HepG2 (cell line): ENCODE data around the gene ZNF189. TPM values are rescaled to one million over a fixed set of nuclear protein-coding genes. Genes with fewer than 3 reads are reported as not detected.

ENCODE experiments used
- AGO2 ChIP-seq: fragments of 200-400 bp; formaldehyde crosslinking; optimal IDR thresholded peaks from 2 replicates; pipeline ENCODE3; 2017; ENCODE audit warnings: mild to moderate bottlenecking, low read depth, low read length, moderate library complexity
- AHR ChIP-seq: IDR thresholded peaks from 2 replicates; pipeline ENCODE4 v1.6.1; 2018; ENCODE audit warnings: missing genetic modification reagents, missing compliant biosample characterization
- EHMT2 ChIP-seq: fragments of 200-600 bp; sonication (generic); IDR thresholded peaks from 2 replicates; pipeline ENCODE4 v1.7.0; 2017; ENCODE audit warnings: antibody characterized with exemption, low read depth, low read length, borderline replicate concordance
- ELF4 ChIP-seq: sonication (generic); formaldehyde crosslinking; IDR thresholded peaks from 2 replicates; pipeline ENCODE4 v1.5.0; 2020; ENCODE audit warnings: missing genetic modification reagents, mild to moderate bottlenecking, moderate library complexity, borderline replicate concordance
- ERF ChIP-seq: IDR thresholded peaks from 2 replicates; pipeline ENCODE4 v1.6.1; 2018; ENCODE audit warnings: missing biosample characterization, missing genetic modification reagents
- GATA4 ChIP-seq: sonication (generic); IDR thresholded peaks from 2 replicates; pipeline ENCODE4 v1.6.1; 2016; ENCODE audit warnings: antibody characterized with exemption, low read depth, borderline replicate concordance
- KDM2A ChIP-seq: sonication (generic); formaldehyde crosslinking; IDR thresholded peaks from 2 replicates; pipeline ENCODE4 v1.4.0; 2020; ENCODE audit warnings: low read depth, missing genetic modification reagents, borderline replicate concordance
- KDM5A ChIP-seq: fragments of 200-600 bp; sonication (generic); IDR thresholded peaks from 2 replicates; pipeline ENCODE4 v1.7.0; 2018; ENCODE audit warnings: antibody characterized with exemption, mild to moderate bottlenecking, low read length, borderline replicate concordance
- KLF11 ChIP-seq: IDR thresholded peaks from 2 replicates; pipeline ENCODE4 v1.6.1; 2016; ENCODE audit warnings: missing compliant biosample characterization
- NFIC ChIP-seq: IDR thresholded peaks from 2 replicates; pipeline ENCODE4 v1.6.1; 2012; ENCODE audit warnings: mild to moderate bottlenecking, low read length, inconsistent platforms
- NFKB2 ChIP-seq: sonication (generic); formaldehyde crosslinking; IDR thresholded peaks from 2 replicates; pipeline ENCODE4 v1.4.0; 2020; ENCODE audit warnings: missing genetic modification reagents, borderline replicate concordance
- NR2C2 ChIP-seq: sonication (generic); formaldehyde crosslinking; IDR thresholded peaks from 2 replicates; pipeline ENCODE4 v1.4.0; 2020; ENCODE audit warnings: missing genetic modification reagents, mild to moderate bottlenecking, moderate library complexity, borderline replicate concordance
- PAF1 ChIP-seq: IDR thresholded peaks from 2 replicates; pipeline ENCODE4 v1.6.1; 2016; ENCODE audit warnings: missing genetic modification reagents, missing compliant biosample characterization
- RAD21 ChIP-seq: fragments of 450-650 bp; formaldehyde crosslinking; IDR thresholded peaks from 2 replicates; pipeline ENCODE4 v1.5.0; 2020; ENCODE audit warnings: mild to moderate bottlenecking
- SP4 ChIP-seq: sonication (generic); formaldehyde crosslinking; IDR thresholded peaks from 2 replicates; pipeline ENCODE4 v1.8.1; 2023; ENCODE audit warnings: mild to moderate bottlenecking, missing genetic modification reagents
- TEAD3 ChIP-seq: optimal IDR thresholded peaks from 2 replicates; pipeline ENCODE3; 2016; ENCODE audit warnings: borderline replicate concordance
- THAP11 ChIP-seq: IDR thresholded peaks from 2 replicates; pipeline ENCODE4 v1.6.1; 2016; ENCODE audit warnings: missing biosample characterization, missing genetic modification reagents
- ZC3H4 ChIP-seq: sonication (generic); formaldehyde crosslinking; IDR thresholded peaks from 2 replicates; pipeline ENCODE4 v1.4.0; 2020; ENCODE audit warnings: missing genetic modification reagents, borderline replicate concordance
- ZNF20 ChIP-seq: sonication (generic); formaldehyde crosslinking; IDR thresholded peaks from 2 replicates; pipeline ENCODE4 v1.4.0; 2020; ENCODE audit warnings: mild to moderate bottlenecking, moderate library complexity, missing genetic modification reagents
- ZNF205 ChIP-seq: IDR thresholded peaks from 2 replicates; pipeline ENCODE4 v1.6.1; 2018; ENCODE audit warnings: missing biosample characterization, missing genetic modification reagents
- ZNF331 ChIP-seq: sonication (generic); formaldehyde crosslinking; IDR thresholded peaks from 2 replicates; pipeline ENCODE4 v1.4.0; 2020; ENCODE audit warnings: missing genetic modification reagents
- ZNF337 ChIP-seq: sonication (generic); formaldehyde crosslinking; IDR thresholded peaks from 2 replicates; pipeline ENCODE4 v1.5.1; 2020; ENCODE audit warnings: missing genetic modification reagents, low read depth, mild to moderate bottlenecking, borderline replicate concordance
- ZNF788 ChIP-seq: sonication (generic); formaldehyde crosslinking; IDR thresholded peaks from 2 replicates; pipeline ENCODE4 v1.5.0; 2020; ENCODE audit warnings: mild to moderate bottlenecking, missing genetic modification reagents, borderline replicate concordance
- ZNF816 ChIP-seq: sonication (generic); formaldehyde crosslinking; IDR thresholded peaks from 2 replicates; pipeline ENCODE4 v1.8.0; 2022; ENCODE audit warnings: missing genetic modification reagents, mild to moderate bottlenecking, borderline replicate concordance
- ZSCAN22 ChIP-seq: sonication (generic); formaldehyde crosslinking; IDR thresholded peaks from 2 replicates; pipeline ENCODE4 v1.4.0; 2020; ENCODE audit warnings: mild to moderate bottlenecking, missing genetic modification reagents
- polyA plus RNA-seq, 8 experiments: library from polyadenylated mRNA; depleted of rRNA in 3 of 8; stranded (reverse) in 7 of 8; unstranded in 1 of 8; fragments of >200 nt; fragmentation: Illumina TruSeq in 4 of 8; extraction: Trizol in 4 of 8; gene quantifications; 2 replicates each; pipeline versions ENCODE4 v1.2.1 to v1.2.3, GENCODE V29; 2011 to 2016; ENCODE audit warnings: low read depth in 4 of 8, missing spikeins in 1 of 8, mixed read lengths in 1 of 8; ENCODE audit not compliant: insufficient read depth in 1 of 8
- total RNA-seq, 5 experiments: library from RNA; depleted of rRNA; stranded (reverse); fragments of >200 nt; fragmentation: Illumina TruSeq; extraction: Trizol; gene quantifications; 2 replicates each; pipeline ENCODE4 v1.2.3, GENCODE V29; 2016; ENCODE audit warnings: low read depth in 1 of 5
- TF ChIP-seq, protein P1 (sequence below): sonication (generic); formaldehyde crosslinking; IDR thresholded peaks from 2 replicates; pipeline ENCODE4 v1.5.0; 2020; ENCODE audit warnings: mild to moderate bottlenecking, missing genetic modification reagents, moderate library complexity
- TF ChIP-seq, protein P2 (sequence below): sonication (generic); formaldehyde crosslinking; IDR thresholded peaks from 2 replicates; pipeline ENCODE4 v1.8.1; 2023; ENCODE audit warnings: mild to moderate bottlenecking, moderate library complexity, missing genetic modification reagents
- TF ChIP-seq, protein P3 (sequence below): IDR thresholded peaks from 2 replicates; pipeline ENCODE4 v1.6.1; 2012; ENCODE audit warnings: low read depth, low read length, improper control_type of control experiment

The ZNF189 gene
- total and polyA plus RNA-seq, 2 of the 13 experiments (the other 11 are each of a cell fraction or from before 2014, with no cell fraction given) = 8.4 to 50.0 TPM

DNA sequence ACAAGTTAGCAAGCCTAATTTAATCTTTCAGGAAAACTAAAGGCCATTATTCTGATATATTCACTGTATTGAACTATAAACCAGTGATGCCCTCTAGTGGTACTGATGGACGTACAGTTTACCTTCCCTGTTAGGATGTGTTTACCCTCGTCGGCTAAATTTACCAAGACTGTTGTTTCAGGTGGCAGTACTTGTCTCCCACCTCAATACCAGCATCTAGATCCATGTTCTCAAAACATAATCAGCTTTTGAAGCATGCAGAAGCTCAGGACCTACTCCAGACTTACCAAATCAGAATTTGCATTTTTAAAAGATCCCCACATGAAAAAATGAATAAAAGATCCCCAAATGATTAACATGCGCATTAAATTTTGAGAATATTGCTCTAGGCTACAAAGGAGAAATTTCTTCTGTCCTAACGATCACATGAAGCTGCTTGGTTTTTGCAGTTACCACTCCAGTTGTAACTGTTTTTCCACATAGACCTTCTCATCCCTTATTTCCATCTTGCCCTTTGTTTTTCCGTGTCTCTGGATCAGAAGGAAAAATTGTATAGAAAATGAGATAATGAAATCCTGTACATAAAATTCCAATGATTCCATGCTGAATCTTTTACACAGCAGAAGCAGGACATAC is 10.7 kb upstream of the ZNF189 start (continued):
- TF ChIP-seq ZNF337 (no peak), KDM2A (CRISPR knock-in tag) (no peak), GATA4 (no peak), ELF4 (0 out of 2 replicates have a peak, but pooled peaks have one; percentile 19), AGO2 (no peak), ZNF816 (peak; percentile 90), KDM5A (no peak; the same call in 1 of the 2 replicates), TEAD3 (peak; percentile 65), PAF1 (peak; percentile 85; the same call in 1 of the 2 replicates), NFIC (peak; percentile 31; the same call in 1 of the 2 replicates), SP4 (no peak), ZSCAN22 (no peak), ZC3H4 (CRISPR knock-in tag) (no peak), NFKB2 (CRISPR knock-in tag) (no peak), NR2C2 (CRISPR knock-in tag) (no peak), EHMT2 (no peak; the same call in 1 of the 2 replicates), ZNF788 (no peak), ZNF205 (CRISPR knock-in tag) (no peak), THAP11 (0 out of 2 replicates have a peak, but pooled peaks have one; percentile 13), AHR (CRISPR knock-in tag) (no peak), ERF (peak; percentile 47; the same call in 1 of the 2 replicates), ZNF331 (CRISPR knock-in tag) (0 out of 2 replicates have a peak, but pooled peaks have one; percentile 40), KLF11 (CRISPR knock-in tag) (0 out of 2 replicates have a peak, but pooled peaks have one; percentile 58), RAD21 (CRISPR knock-in tag) (peak; percentile 81), ZNF20 (CRISPR knock-in tag) (no peak)
- TF ChIP-seq, protein P1, sequence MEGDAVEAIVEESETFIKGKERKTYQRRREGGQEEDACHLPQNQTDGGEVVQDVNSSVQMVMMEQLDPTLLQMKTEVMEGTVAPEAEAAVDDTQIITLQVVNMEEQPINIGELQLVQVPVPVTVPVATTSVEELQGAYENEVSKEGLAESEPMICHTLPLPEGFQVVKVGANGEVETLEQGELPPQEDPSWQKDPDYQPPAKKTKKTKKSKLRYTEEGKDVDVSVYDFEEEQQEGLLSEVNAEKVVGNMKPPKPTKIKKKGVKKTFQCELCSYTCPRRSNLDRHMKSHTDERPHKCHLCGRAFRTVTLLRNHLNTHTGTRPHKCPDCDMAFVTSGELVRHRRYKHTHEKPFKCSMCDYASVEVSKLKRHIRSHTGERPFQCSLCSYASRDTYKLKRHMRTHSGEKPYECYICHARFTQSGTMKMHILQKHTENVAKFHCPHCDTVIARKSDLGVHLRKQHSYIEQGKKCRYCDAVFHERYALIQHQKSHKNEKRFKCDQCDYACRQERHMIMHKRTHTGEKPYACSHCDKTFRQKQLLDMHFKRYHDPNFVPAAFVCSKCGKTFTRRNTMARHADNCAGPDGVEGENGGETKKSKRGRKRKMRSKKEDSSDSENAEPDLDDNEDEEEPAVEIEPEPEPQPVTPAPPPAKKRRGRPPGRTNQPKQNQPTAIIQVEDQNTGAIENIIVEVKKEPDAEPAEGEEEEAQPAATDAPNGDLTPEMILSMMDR (CRISPR knock-in tag) = peak; percentile 88
- TF ChIP-seq, protein P2, sequence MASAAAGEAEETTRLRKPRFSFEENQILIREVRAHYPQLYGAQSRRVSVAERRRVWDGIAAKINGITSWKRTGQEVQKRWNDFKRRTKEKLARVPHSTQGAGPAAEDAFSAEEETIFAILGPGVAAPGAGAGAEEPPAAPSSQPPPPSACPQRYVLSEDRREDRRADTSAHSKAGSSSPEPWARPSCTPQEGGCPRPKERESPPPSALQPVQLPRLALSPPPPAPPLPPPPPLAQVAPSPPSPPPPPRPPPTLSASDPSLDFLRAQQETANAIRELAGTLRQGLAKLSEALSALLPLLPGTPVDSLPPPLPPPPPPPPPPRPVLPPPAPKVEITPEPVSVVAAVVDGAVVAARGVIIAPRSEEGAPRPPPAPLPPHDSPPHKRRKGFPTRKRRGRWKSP = no peak; the same call in 1 of the 2 replicates
- TF ChIP-seq, protein P3, sequence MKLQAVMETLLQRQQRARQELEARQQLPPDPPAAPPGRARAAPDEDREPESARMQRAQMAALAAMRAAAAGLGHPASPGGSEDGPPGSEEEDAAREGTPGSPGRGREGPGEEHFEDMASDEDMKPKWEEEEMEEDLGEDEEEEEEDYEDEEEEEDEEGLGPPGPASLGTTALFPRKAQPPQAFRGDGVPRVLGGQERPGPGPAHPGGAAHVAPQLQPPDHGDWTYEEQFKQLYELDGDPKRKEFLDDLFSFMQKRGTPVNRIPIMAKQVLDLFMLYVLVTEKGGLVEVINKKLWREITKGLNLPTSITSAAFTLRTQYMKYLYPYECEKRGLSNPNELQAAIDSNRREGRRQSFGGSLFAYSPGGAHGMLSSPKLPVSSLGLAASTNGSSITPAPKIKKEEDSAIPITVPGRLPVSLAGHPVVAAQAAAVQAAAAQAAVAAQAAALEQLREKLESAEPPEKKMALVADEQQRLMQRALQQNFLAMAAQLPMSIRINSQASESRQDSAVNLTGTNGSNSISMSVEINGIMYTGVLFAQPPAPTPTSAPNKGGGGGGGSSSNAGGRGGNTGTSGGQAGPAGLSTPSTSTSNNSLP = peak; percentile 76; the same call in 1 of the 2 replicates
